Measurements from ENCODE around the gene ACTA2.

ACTA2 gene

GRCh38 chr10:88949912-88950837 is 2.4 kb downstream of the ACTA2 start:
- no peak overlapping the region for H3K4me3 ChIP-seq (ENCODE audit: low read depth, low read length)
- peaks cover 6% of the 10 kb centered on the region; the same call in 1 of the 2 replicates for H3K4me1 ChIP-seq (ENCODE audit: control insufficient read depth, insufficient read depth, low read length)
- no peaks in the 10 kb centered on the region for H3K27me3 ChIP-seq (ENCODE audit: control insufficient read depth, insufficient read depth, low read length)
- no peak overlapping the region for H3K27ac ChIP-seq (ENCODE audit: low read depth, low read length)
- no peaks in the 10 kb centered on the region for H3K36me3 ChIP-seq (ENCODE audit: control insufficient read depth, insufficient read depth, low read length)
- no peak overlapping the region for H3K9ac ChIP-seq (ENCODE audit: low read length)
- H3K9me3 ChIP-seq (ENCODE audit: control insufficient read depth, insufficient read depth, low read depth, low read length): no peaks in the 10 kb centered on the region

- Histone ChIP-seq H3K27ac (ENCODE audit: low read depth, low read length) (no peak overlapping the region), H3K9ac (ENCODE audit: low read length) (no peak overlapping the region), H3K4me1 (ENCODE audit: control insufficient read depth, insufficient read depth, low read length) (peaks cover 6% of the 10 kb centered on the region; the same call in 1 of the 2 replicates), H3K4me3 (ENCODE audit: low read depth, low read length) (no peak overlapping the region), H3K36me3 (ENCODE audit: control insufficient read depth, insufficient read depth, low read length) (no peaks in the 10 kb centered on the region), H3K9me3 (ENCODE audit: control insufficient read depth, insufficient read depth, low read depth, low read length) (no peaks in the 10 kb centered on the region), H3K27me3 (ENCODE audit: control insufficient read depth, insufficient read depth, low read length) (no peaks in the 10 kb centered on the region)
These were observed 3.5 kb downstream of the ACTA2 start for GRCh38 chr10:88949051-88949450.

- H3K9me3 ChIP-seq (ENCODE audit: control insufficient read depth, insufficient read depth, low read depth, low read length): no peaks in the 10 kb centered on the region
- peaks cover 6% of the 10 kb centered on the region; the same call in 1 of the 2 replicates for H3K4me1 ChIP-seq (ENCODE audit: control insufficient read depth, insufficient read depth, low read length)
- H3K27me3 ChIP-seq (ENCODE audit: control insufficient read depth, insufficient read depth, low read length): no peaks in the 10 kb centered on the region
- no peaks in the 10 kb centered on the region for H3K36me3 ChIP-seq (ENCODE audit: control insufficient read depth, insufficient read depth, low read length)
- no peak overlapping the region for H3K4me3 ChIP-seq (ENCODE audit: low read depth, low read length)
- H3K9ac ChIP-seq (ENCODE audit: low read length): no peak overlapping the region
- H3K27ac ChIP-seq (ENCODE audit: low read depth, low read length): no peak overlapping the region
These were observed 5.5 kb downstream of the ACTA2 start for GRCh38 chr10:88946965-88947590.

- no peaks in the 10 kb centered on the region for H3K36me3 ChIP-seq (ENCODE audit: control insufficient read depth, insufficient read depth, low read length)
- peaks cover under 1% of the 10 kb centered on the region; the same call in 1 of the 2 replicates for H3K4me1 ChIP-seq (ENCODE audit: control insufficient read depth, insufficient read depth, low read length)
- no peak overlapping the region for H3K4me3 ChIP-seq (ENCODE audit: low read depth, low read length)
- no peak overlapping the region for H3K27ac ChIP-seq (ENCODE audit: low read depth, low read length)
- H3K9me3 ChIP-seq (ENCODE audit: control insufficient read depth, insufficient read depth, low read depth, low read length): no peaks in the 10 kb centered on the region
- H3K9ac ChIP-seq (ENCODE audit: low read length): no peak overlapping the region
- H3K27me3 ChIP-seq (ENCODE audit: control insufficient read depth, insufficient read depth, low read length): no peaks in the 10 kb centered on the region
These were observed 6.4 kb downstream of the ACTA2 start for GRCh38 chr10:88946200-88946599.

- no peaks in the 10 kb centered on the region for H3K4me1 ChIP-seq (ENCODE audit: control insufficient read depth, insufficient read depth, low read length)
- H3K27ac ChIP-seq (ENCODE audit: low read depth, low read length): no peak overlapping the region
- no peak overlapping the region for H3K9ac ChIP-seq (ENCODE audit: low read length)
- no peaks in the 10 kb centered on the region for H3K36me3 ChIP-seq (ENCODE audit: control insufficient read depth, insufficient read depth, low read length)
- no peak overlapping the region for H3K4me3 ChIP-seq (ENCODE audit: low read depth, low read length)
- no peaks in the 10 kb centered on the region for H3K27me3 ChIP-seq (ENCODE audit: control insufficient read depth, insufficient read depth, low read length)
- H3K9me3 ChIP-seq (ENCODE audit: control insufficient read depth, insufficient read depth, low read depth, low read length): no peaks in the 10 kb centered on the region
These were observed 7.8 kb downstream of the ACTA2 start for GRCh38 chr10:88944813-88945212.

GRCh38 chr10:88943778-88944177 is 8.8 kb downstream of the ACTA2 start:
- H3K9me3 ChIP-seq (ENCODE audit: control insufficient read depth, insufficient read depth, low read depth, low read length): no peaks in the 10 kb centered on the region
- no peaks in the 10 kb centered on the region for H3K27me3 ChIP-seq (ENCODE audit: control insufficient read depth, insufficient read depth, low read length)
- H3K36me3 ChIP-seq (ENCODE audit: control insufficient read depth, insufficient read depth, low read length): no peaks in the 10 kb centered on the region
- H3K4me3 ChIP-seq (ENCODE audit: low read depth, low read length): no peak overlapping the region
- H3K9ac ChIP-seq (ENCODE audit: low read length): no peak overlapping the region
- no peak overlapping the region for H3K27ac ChIP-seq (ENCODE audit: low read depth, low read length)
- no peaks in the 10 kb centered on the region for H3K4me1 ChIP-seq (ENCODE audit: control insufficient read depth, insufficient read depth, low read length)

- Histone ChIP-seq H3K36me3 (ENCODE audit: control insufficient read depth, insufficient read depth, low read length) (no peaks in the 10 kb centered on the region), H3K9ac (ENCODE audit: low read length) (no peak overlapping the region)
These were observed 11.5 kb downstream of the ACTA2 start for GRCh38 chr10:88941026-88941425.

GRCh38 chr10:88938938-88939337 is 13.6 kb downstream of the ACTA2 start:
- H3K27ac ChIP-seq (ENCODE audit: low read depth, low read length): no peak overlapping the region
- H3K27me3 ChIP-seq (ENCODE audit: control insufficient read depth, insufficient read depth, low read length): no peaks in the 10 kb centered on the region
- no peak overlapping the region for H3K4me3 ChIP-seq (ENCODE audit: low read depth, low read length)
- H3K36me3 ChIP-seq (ENCODE audit: control insufficient read depth, insufficient read depth, low read length): no peaks in the 10 kb centered on the region
- peaks cover 3% of the 10 kb centered on the region; the same call in 1 of the 2 replicates for H3K4me1 ChIP-seq (ENCODE audit: control insufficient read depth, insufficient read depth, low read length)
- no peak overlapping the region for H3K9ac ChIP-seq (ENCODE audit: low read length)
- no peaks in the 10 kb centered on the region for H3K9me3 ChIP-seq (ENCODE audit: control insufficient read depth, insufficient read depth, low read depth, low read length)

More at GRCh38 chr10:88941026-88941425, 11.5 kb downstream of the ACTA2 start:
- Histone ChIP-seq H3K4me3 (ENCODE audit: low read depth, low read length) (no peak overlapping the region), H3K27me3 (ENCODE audit: control insufficient read depth, insufficient read depth, low read length) (no peaks in the 10 kb centered on the region), H3K9me3 (ENCODE audit: control insufficient read depth, insufficient read depth, low read depth, low read length) (no peaks in the 10 kb centered on the region), H3K4me1 (ENCODE audit: control insufficient read depth, insufficient read depth, low read length) (no peaks in the 10 kb centered on the region), H3K27ac (ENCODE audit: low read depth, low read length) (no peak overlapping the region)

GRCh38 chr10:88938039-88938438 is 14.5 kb downstream of the ACTA2 start:
- no peaks in the 10 kb centered on the region for H3K9me3 ChIP-seq (ENCODE audit: control insufficient read depth, insufficient read depth, low read depth, low read length)
- no peaks in the 10 kb centered on the region for H3K27me3 ChIP-seq (ENCODE audit: control insufficient read depth, insufficient read depth, low read length)
- H3K36me3 ChIP-seq (ENCODE audit: control insufficient read depth, insufficient read depth, low read length): no peaks in the 10 kb centered on the region
- no peak overlapping the region for H3K27ac ChIP-seq (ENCODE audit: low read depth, low read length)
- H3K4me1 ChIP-seq (ENCODE audit: control insufficient read depth, insufficient read depth, low read length): peaks cover 3% of the 10 kb centered on the region; the same call in 1 of the 2 replicates
- no peak overlapping the region for H3K9ac ChIP-seq (ENCODE audit: low read length)
- no peak overlapping the region for H3K4me3 ChIP-seq (ENCODE audit: low read depth, low read length)

GRCh38 chr10:88936656-88937055 is 15.9 kb downstream of the ACTA2 start:
- no peaks in the 10 kb centered on the region for H3K36me3 ChIP-seq (ENCODE audit: control insufficient read depth, insufficient read depth, low read length)
- H3K9me3 ChIP-seq (ENCODE audit: control insufficient read depth, insufficient read depth, low read depth, low read length): no peaks in the 10 kb centered on the region
- no peak overlapping the region for H3K9ac ChIP-seq (ENCODE audit: low read length)
- H3K27ac ChIP-seq (ENCODE audit: low read depth, low read length): no peak overlapping the region
- H3K4me3 ChIP-seq (ENCODE audit: low read depth, low read length): no peak overlapping the region
- H3K27me3 ChIP-seq (ENCODE audit: control insufficient read depth, insufficient read depth, low read length): no peaks in the 10 kb centered on the region
- peaks cover 7% of the 10 kb centered on the region; the same call in 1 of the 2 replicates for H3K4me1 ChIP-seq (ENCODE audit: control insufficient read depth, insufficient read depth, low read length)
